GM23248 (cell line): ENCODE data around the gene DHX38.

Source experiments
- EZH2 ChIP-seq: fragments of 200-600 bp; sonication (generic); IDR thresholded peaks from 2 replicates; pipeline ENCODE4 v1.6.1; 2018; ENCODE audit warnings: antibody characterized with exemption, mild to moderate bottlenecking; ENCODE audit not compliant: insufficient read depth, poor library complexity, severe bottlenecking
- EZH2phosphoT487 ChIP-seq: fragments of 200-600 bp; sonication (generic); IDR thresholded peaks from 2 replicates; pipeline ENCODE4 v1.6.1; 2018; ENCODE audit warnings: antibody characterized with exemption, moderate library complexity, mild to moderate bottlenecking, low read depth; ENCODE audit not compliant: insufficient read depth

GRCh38 chr16:72131036-72131435 is 37.4 kb downstream of the DHX38 start:
- TF ChIP-seq EZH2 (no peak), EZH2phosphoT487 (no peak)
